Measurements from ENCODE around the gene BTF3.
"Not testable (repeated sequence)": the region's sequence is repeated elsewhere in the genome, so short reads cannot be mapped to it uniquely, and the experiment has no call there.

Gene BTF3

GRCh38 chr5:73452215-73452614 is 46.0 kb upstream of the BTF3 start:
- DNase-seq (ENCODE audit: extremely low spot score), result no peak
- no peak for TF ChIP-seq CTCF (IDR thresholded peaks at IDR 0.05; ENCODE audit: control extremely low read depth, extremely low read depth, low read depth, missing control alignments)
- POLR2A ChIA-PET, result no interaction called here
- CTCF ChIA-PET, result no interaction called here

- POLR2A ChIA-PET, result no interaction called here
- no peak for DNase-seq (ENCODE audit: extremely low spot score)
- CTCF ChIA-PET, result interaction anchor here (0.7 to 2.0 kb wide), 14 partner anchors 10 to 121 kb away, joined by 3 to 7 read pairs (median 3); no protein-coding TSS in a partner anchor
- TF ChIP-seq CTCF (IDR thresholded peaks at IDR 0.05; ENCODE audit: control extremely low read depth, extremely low read depth, low read depth, missing control alignments), result peak; percentile 65
Observed at GRCh38 chr5:73454379-73455036, 43.7 kb upstream of the BTF3 start.

GRCh38 chr5:73456462-73456861 is 41.8 kb upstream of the BTF3 start:
- CTCF ChIA-PET; POLR2A ChIA-PET; DNase-seq (ENCODE audit: extremely low spot score): not testable (repeated sequence)

- no peak for DNase-seq (ENCODE audit: extremely low spot score)
- no peak for TF ChIP-seq CTCF (IDR thresholded peaks at IDR 0.05; ENCODE audit: control extremely low read depth, extremely low read depth, low read depth, missing control alignments)
- ChIA-PET POLR2A (no interaction called here), CTCF (interaction anchor here (4.0 kb wide), 1 partner anchor 8 kb away, joined by 12 read pairs; no protein-coding TSS in a partner anchor)
Observed at GRCh38 chr5:73459366-73459765, 38.9 kb upstream of the BTF3 start.

GRCh38 chr5:73460133-73460532 is 38.1 kb upstream of the BTF3 start:
- ChIA-PET POLR2A (no interaction called here), CTCF (interaction anchor here (4.0 kb wide), 1 partner anchor 9 kb away, joined by 12 read pairs; no protein-coding TSS in a partner anchor)
- DNase-seq (ENCODE audit: extremely low spot score), result no peak
- no peak for TF ChIP-seq CTCF (IDR thresholded peaks at IDR 0.05; ENCODE audit: control extremely low read depth, extremely low read depth, low read depth, missing control alignments)

- no peak for DNase-seq (ENCODE audit: extremely low spot score)
- ChIA-PET CTCF (interaction anchor here (1.0 to 2.1 kb wide), 3 partner anchors 9 to 13 kb away, joined by 5 to 7 read pairs (median 7); no protein-coding TSS in a partner anchor), POLR2A (no interaction called here)
- TF ChIP-seq CTCF (IDR thresholded peaks at IDR 0.05; ENCODE audit: control extremely low read depth, extremely low read depth, low read depth, missing control alignments), result no peak
Observed at GRCh38 chr5:73464016-73464745, 34.1 kb upstream of the BTF3 start.

GRCh38 chr5:73468638-73469037 is 29.6 kb upstream of the BTF3 start:
- DNase-seq (ENCODE audit: extremely low spot score); CTCF ChIA-PET; POLR2A ChIA-PET: not testable (repeated sequence)

Measured in GM10248 (cell line).